ENCODE data around the gene PCDH12.

Gene PCDH12

DNA sequence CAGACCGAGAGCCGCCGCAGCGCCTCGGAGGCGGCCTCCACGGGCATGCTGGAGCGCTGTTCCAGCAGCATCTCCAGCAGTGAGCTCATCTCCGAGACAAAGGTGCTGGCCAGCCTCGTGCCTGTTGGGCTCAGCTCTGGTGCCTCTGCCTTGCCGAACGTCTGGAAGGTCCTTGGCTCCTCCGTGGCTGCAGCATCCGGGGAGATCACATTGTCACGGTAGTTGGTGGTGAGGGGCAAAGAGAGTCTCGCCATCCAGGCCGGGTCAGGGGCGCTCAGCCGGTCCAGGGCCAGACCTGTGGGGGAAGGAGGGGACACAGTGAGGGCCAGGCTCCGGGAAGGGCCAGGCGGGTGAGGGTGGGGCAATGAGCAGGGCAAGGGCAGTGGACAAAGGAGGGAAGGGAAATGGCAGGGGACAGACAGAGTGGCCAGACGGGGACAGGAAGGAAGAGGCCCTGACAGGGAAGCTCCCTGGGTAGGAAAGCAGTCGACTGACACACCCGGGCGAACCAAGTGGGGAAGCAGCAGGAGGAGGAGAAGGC, 12.4 kb downstream of the PCDH12 start:
- peak in 17 of 42 donors; percentile 24 to 60 (median 39) for DNase-seq
- intact Hi-C loops (cut with DNase I): no loop called here

DNA sequence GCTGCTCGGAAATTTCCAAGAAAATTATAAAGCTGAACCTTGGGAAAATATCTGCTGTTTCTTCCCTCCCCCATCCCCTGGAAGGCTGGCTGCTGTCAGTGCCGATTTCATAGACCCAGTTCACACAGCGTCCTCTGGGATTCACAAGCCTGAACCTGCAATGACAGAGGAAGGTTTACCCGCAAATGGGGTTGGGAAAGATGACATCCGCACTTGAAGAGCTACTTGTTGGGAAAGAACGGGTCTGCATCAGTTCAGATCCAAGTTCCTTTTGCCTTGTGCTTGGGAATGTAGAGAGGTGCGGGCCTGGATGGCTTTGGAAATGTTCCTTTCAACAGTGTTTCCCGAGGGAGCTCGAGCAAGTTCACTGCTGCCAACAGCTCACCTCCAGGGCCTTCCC, 13.9 kb downstream of the PCDH12 start:
- no peak for DNase-seq
- intact Hi-C loops (cut with DNase I): no loop called here

DNA sequence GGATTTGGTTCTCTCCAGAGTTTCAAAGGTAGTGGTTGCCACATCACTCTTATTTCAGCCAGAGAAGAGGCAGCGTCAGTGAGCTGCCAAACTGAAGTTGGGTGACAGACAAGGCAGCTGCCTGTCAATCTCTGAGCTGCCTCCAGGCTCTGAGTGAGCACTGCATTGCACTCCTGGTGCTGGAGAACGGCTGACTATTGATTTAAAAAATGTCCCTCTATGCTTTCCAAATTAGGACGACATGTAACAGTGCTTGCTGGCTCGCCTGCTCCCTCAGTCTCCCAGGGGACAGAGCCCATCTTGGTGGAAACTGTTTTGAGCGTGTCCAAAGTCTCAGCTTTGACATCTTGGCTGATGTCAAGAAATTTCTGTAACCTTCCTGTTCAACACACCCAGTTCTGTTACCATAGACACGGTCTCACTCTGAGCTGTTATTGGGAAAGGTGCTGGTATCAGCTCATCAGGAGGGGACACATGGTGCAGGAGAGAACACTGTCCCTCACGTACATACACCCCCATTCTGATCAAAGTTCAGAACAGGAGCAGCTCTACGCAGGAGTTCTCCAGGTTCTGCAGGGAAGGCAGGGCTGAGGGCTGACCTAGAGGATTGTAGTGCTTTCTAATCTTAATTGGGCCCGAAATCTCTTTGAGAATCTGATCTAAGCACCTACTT, 15.7 kb downstream of the PCDH12 start:
- intact Hi-C loops (cut with DNase I): no loop called here
- peak in 27 of 42 donors; percentile 18 to 79 (median 48) for DNase-seq

DNA sequence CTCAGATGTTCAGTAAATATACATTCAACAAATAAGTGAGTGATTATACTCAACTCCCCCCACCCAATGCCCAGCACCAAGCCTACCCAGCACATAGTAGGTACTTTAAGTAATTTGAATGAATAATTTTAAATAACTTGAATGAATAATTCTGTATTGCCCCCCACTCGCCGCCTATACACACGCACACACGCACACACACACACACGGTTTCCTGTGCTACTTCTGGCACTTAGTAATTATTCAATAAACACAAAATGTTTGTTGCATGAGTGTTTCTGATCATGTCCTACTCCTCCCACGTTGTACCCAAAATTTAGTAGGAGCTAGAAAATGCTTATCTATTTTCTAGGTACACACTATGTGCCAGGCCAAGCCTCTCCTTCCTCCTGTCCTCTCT, 16.2 kb downstream of the PCDH12 start:
- intact Hi-C loops (cut with DNase I): no loop called here
- DNase-seq: no peak

DNA sequence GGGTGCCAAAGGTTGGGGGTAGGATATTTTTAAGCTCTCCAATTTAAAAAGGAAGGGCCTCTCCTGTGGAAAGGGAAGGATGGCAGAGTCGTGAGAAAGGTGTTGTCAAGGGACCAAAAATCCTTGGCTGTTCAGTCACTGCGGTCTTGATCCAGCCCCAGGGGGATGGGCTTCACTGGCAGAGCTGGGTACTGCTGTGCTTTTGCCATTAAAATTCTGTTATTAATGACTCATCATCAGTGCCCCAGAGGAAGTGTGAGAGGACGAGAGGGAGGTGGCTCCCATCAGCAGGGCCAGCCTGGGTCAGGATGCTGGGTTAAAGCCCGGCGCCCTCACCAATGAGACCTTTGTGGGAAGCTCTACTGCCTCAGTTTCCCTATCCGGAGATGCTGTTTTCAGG, 16.7 kb downstream of the PCDH12 start:
- intact Hi-C loops (cut with DNase I): no loop called here
- peak in 2 of 42 donors; percentile 11 to 52 for DNase-seq

DNA sequence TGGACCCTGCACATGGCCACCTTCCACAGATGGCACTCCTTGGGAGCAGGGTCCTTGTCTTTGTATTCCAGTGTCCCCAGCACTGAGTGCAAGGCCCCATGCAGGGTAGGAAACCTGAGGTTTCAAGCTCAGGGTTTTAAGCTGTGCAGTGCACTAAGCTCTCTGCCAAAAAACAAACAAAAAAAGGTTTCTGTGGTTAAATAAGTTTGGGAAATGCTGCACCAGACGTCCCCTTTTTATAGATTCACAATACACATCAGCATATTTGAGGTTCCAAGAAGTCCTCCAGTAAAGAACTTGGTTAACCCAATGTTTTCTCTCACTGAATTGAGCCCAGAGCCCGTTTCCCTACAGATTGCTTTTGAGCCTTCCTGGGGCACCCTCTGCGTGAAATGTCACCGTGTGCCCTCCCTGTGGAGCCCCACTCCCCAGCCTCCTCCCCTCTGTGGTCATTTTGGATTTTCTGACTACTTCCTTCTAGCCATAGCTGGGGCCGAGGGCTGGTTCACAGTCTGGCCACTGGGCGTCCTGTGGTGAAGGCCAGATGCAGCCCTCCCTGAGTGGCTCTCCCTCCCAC, 17.2 kb downstream of the PCDH12 start:
- intact Hi-C loops (cut with DNase I): no loop called here
- DNase-seq: peak in 20 of 42 donors; percentile 22 to 68 (median 46)

DNA sequence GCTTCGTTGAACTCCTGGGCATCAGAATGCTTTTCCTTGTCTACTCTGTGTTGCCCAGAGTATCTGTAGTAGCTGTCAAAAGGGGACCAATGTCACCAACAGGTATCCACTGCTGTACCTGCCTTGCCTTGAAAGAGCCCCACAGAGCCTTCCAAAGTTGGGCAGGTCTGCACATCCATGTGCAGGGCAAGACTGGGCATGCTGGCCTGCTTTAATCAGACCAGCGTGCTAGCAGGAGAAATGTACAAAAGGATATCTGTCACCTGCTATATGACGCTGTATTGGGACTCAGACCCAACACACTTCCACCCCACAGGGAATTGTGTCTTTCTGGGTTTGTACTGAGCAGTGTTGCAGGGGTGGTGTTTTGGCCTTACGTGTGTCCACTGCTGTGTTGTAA, 22.5 kb downstream of the PCDH12 start:
- intact Hi-C loops (cut with DNase I): no loop called here
- no peak for DNase-seq

DNA sequence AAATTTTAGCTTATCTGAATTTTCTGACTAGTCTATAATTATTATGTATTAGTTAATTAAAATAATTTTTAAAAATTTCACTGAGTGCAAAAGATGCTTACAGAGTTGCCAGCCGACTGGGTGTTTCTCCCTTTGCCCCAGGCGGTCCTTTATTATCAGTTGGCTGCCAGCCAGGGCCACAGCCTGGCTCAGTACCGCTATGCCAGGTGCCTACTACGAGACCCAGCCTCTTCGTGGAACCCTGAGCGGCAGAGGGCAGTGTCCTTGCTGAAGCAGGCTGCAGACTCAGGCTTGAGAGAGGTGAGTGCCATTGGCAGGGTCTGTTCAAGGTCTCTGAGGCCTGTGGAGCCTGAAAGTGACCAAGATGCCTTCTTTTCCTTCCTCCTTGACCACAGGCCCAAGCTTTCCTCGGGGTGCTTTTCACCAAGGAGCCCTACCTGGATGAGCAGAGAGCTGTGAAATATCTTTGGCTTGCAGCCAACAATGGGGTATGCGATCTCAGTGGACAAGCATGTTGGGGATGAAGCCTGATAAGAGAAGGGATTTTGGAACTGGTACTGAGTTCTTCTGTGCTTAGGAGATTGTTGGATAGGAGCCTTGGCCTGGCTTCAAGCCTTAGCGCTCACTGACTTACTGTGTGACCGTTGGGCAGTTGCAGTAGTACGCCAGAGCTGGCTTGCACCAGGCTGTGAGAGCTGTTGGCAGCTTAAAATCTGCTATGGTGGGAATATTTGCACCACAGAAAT, 23.7 kb downstream of the PCDH12 start:
- no peak for DNase-seq
- intact Hi-C loops (cut with DNase I): no loop called here

DNA sequence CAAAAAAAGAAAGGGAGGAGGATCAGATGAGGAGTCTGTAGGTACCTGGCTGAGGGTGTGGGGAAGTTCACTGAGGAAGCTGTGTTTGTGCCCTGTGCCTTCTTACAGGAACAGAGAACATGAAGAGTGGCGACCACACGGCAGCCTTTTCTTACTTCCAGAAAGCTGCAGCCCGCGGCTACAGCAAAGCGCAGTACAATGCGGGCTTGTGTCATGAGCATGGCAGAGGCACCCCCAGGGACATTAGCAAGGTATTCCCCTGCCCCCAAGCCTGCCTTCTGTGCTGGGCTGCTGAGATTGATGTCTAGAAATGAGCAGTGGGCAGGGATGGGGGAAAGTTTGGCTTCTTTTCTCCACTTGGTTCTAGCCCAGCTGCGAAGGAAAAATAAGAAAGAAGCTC, 24.9 kb downstream of the PCDH12 start:
- intact Hi-C loops (cut with DNase I): no loop called here

DNA sequence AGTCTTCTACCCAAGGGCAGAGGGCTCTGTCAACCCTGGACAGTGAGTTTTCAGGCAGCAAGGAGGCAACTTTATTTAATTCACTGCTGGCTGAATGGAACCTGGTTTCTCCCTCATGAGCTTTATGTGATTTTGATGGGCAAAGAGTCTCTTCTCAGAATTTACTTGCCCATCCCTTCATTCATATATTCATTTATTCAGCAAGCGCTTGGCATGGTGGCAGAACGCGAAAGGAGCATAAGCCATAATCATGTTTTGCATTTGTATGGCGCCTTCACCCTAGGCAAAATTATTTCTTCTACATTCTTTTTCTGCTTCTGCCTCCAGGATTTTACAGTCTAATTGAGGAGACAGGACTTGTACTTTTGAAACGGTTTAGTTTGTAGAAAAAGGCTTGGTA, 26.3 kb downstream of the PCDH12 start:
- intact Hi-C loops (cut with DNase I): no loop called here
- DNase-seq: no peak

More for the DNA sequence above, 24.9 kb downstream of the PCDH12 start:
- DNase-seq: no peak

DNA sequence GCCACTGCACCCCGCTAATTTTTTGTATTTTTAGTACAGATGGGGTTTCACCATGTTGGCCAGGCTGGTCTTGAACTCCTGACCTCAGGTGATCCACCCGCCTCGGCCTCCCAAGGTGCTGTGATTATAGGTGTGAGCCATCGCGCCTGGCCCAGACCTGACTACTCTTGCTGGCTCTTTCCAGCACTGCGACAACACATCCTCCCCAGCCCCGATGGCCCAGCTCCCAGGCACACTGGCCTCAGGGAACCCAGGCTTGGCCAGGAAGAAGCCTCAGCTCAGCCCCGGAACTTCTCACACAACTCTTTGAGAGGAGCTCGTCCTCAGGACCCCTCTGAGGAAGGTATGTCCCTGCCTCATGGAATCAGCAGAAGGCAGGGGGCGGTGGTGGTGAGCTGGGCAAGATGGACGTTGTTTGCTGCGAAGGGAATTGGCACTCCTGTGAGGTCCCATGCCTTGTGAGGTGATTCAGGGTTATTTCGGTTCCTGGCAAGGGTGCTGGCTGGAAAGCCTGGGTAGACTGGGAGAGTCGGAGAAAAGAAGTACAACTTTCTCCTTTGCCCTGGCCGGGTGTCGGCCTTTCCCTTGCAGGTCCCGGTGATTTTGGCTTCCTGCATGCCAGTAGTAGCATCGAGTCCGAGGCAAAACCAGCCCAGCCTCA, 28.5 kb downstream of the PCDH12 start:
- intact Hi-C loops (cut with DNase I): no loop called here
- DNase-seq: no peak

DNA sequence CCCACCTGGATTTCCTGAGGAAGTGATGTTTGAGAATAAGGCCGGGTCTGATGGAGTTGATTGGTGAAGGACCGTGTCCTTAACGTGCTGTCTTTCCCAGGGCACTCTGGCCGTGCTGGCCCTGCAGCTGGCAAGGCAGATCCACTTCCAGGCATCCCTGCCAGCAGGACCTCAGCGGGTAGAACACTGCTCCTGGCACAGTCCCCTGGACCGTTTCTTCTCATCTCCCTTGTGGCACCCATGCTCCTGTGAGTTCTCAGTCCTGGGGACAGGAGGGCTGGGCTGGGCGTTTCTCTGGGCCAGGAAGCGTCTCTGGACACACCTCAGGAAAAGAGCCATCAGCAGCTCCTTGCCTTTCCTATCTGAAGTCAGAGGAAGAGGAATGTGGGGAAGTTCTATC, 30.0 kb downstream of the PCDH12 start:
- intact Hi-C loops (cut with DNase I): no loop called here
- no peak for DNase-seq

DNA sequence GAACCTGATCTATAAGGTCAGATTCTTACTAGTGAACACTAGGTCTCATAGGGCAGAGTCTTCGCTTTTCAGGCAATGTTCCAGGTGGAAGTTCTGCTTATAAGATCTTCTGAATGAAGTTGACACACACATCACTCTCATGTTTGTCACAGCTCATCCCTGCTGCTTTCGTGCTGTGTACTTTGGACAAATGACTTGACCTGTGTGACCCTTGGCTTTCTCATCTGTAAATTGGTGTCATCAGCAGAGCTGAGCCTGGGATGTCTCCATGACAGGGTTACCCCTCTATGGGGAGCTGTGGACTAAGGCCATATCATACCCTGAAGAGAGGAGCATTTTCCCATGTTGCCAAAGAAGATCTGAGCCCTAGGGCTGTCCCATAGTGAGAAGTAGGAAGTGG, 31.6 kb downstream of the PCDH12 start:
- DNase-seq: no peak
- intact Hi-C loops (cut with DNase I): no loop called here

DNA sequence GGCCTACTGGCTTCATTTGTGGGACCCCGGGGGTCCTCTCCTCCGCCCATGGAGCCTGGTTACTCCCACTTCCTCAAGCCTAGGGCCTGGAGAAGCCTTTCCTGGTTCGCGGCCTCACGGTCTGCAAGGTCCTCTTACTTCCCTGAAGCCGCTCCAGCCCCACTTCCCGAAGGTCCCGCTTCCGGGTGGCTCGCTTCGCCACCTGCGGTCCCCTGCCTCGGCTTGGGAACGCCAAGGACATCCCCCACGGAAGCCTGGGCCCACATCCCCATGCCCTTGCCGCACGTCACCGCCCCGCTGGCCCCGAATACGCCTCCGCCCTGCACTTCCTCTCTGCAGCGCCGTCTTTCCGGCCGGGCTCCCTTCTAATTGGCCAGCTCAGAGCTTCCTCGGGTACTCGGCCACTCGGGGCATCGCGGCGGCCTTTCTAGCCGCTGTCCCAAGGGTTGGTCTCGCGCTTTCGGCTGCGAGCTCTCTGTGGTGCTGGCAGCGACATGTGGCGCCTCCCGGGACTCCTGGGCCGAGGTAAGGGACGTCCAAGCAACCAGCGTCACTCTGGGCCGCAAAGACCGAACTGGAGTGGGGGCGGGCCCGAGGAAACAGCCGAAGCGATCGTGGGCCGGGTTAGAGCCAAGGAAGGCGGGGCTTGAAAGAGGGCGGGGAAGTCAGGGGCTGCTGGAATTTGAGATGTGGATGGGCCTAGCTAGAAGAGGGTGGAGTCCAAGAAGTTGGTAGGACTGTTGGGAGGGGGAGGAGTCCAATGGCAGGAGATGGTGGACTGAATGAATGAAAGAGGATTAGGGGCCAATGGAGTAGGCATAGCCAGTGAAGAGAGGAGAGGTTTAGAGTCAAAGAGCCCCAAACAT, 34.3 kb downstream of the PCDH12 start, which contains the start of gene DELE1:
DELE1 (plus strand) TSS at position 424 of the 866 bp plus-strand sequence; CDS start at position 495, 71 bp downstream.
- intact Hi-C loops (cut with DNase I): loop anchor here (5.0 kb wide), 2 partner anchors 39 to 41 kb away; no protein-coding TSS in a partner anchor
- DNase-seq: peak; percentile 87 to 98 (median 93)

DNA sequence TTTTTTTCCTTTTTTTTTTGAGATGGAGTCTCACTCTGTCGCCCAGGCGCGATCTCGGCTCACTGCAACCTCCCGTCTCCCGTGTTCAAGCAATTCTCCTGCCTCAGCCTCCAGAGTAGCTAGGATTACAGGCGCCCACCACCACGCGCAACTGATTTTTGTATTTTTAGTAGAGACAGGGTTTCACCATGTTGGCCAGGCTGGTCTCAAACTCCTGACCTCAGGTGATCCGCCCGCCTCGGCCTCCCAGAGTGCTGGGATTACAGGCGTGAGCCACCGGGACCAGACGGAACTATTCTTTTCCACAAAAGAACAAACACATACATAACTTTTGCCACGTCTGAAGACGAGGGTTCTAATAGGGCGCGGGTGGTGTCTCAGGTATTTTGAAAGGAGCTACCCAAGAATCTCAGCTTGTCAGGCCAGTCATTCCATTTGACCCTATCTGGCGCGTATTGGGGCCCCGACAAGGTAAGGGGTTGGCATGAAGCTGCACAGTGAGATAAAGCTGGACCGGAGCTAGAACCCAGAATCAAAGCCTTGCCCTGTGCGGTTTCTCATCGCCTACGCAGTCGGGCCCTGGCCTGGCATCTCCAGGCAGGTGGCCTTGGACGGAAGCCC, 35.1 kb downstream of the PCDH12 start:
- peak in 1 of 42 donors; percentile 23 for DNase-seq
- intact Hi-C loops (cut with DNase I): loop anchor here (5.0 kb wide), 2 partner anchors 39 to 41 kb away; no protein-coding TSS in a partner anchor

DNA sequence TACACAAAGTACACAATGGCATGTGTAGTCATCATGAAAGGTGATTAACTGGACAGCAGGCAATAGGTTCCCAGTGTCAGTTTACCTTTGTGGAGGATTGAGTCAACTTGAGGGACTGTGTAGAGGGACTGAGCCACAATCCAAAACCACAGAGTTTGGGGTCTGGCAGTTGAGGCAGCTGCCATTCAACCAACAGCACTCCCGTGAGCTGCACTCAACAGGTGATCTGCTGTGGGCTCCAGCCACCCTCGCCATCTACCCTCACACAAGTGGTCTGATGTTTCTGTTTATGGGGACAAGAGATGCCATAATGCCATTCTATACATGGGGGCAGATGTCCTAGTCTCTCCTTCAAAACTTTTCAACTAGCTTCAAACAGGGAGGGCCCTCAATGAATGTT, 37.2 kb downstream of the PCDH12 start:
- intact Hi-C loops (cut with DNase I): loop anchor here (5.0 kb wide), 2 partner anchors 38 to 42 kb away; no protein-coding TSS in a partner anchor
- DNase-seq: no peak

DNA sequence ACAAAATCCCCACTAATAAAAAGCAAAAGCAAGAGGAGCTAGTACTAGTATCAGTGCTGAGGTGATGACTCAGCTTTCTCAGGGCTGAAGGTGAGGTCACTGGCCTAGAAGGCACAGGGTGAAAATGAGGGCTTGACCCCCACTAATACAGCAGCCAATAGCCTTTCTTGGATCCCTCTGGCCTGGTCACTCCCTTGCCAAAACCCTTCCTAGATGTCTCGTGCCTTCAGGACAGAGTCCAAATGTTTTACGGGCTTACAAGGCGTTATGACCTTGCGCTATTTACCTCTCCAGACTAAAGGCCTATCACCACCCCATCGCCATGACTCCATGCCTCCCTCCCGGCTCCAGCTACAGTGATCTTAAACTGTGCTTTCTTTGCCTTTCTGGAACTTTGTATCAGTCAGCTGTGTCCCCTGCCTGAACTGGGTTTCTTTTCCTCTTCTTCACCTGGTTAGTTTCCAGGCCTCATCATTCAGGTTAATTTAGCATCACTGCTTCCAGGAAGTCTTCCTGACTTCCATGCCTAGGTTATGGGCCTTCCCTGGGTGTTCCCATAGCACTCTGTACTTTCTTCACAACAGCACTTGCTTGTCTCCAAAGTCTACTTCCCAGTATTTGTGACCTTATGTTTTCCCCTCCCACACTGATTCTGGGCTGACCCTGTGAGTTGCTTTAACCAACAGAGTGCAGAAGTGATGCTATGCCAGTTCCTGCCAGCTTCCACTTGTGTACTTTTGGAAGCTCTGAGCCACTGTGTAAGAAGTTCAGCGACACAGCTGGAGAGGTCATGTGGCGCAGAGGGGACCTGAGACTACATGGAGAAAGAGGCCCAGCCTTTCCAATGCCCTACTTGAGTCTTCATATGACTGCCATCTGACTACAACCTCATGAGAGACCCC, 38.5 kb downstream of the PCDH12 start:
- DNase-seq: peak in 1 of 42 donors; percentile 3
- intact Hi-C loops (cut with DNase I): loop anchor here (5.0 kb wide), 2 partner anchors 37 to 43 kb away; no protein-coding TSS in a partner anchor

All from head of caudate nucleus (tissue), 42 donors.